Measurements from ENCODE around the gene MRPL49. TPM values are rescaled to one million over a fixed set of nuclear protein-coding genes. Genes with fewer than 3 reads are reported as not detected.

Gene MRPL49
- total RNA-seq, 1 experiment from 2014 or later = 111 TPM

DNA sequence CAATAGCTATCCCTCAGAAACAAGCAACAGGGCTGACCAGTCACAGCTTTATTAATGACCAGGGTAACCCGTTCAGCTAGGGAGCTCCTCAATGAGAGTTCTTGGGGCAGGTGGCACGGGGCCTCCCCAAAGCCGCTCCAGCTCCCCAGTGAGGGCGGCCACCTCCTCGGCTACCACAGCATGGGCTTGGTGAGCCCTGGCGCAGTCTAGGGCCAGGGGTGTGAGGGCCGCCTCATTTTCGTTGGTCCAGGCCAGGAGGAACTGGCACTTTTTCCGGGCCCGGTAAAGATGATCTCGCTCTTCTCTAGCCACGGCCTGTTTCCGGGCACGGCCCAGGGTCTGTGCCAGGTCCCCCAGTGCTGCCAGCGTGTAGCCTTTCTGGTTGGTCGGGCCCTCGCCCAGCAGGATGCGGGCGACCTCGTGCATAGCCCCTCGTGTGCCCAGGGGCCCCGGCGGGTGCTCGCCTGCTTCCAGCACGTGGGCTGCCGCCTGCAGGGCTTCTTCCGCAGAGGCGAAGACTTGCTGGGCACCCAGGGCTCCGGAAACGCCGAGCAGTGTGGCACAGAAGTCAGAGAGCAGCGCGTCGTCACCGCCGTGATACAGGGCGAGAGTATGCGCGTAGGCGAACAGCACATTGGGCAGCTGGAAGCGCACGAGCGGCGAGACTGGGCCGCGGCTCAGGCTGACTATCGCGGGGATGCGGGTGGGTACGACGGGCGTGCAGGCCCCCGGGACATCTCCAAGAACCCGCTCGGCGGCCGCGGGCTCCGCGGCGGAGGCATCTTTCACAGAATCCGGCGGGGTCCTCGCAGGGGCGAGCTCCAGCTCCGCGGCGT is 5.5 kb upstream of the MRPL49 start:
- H3K4me1 ChIP-seq (ENCODE audit: control insufficient read depth, insufficient read depth, low read length) = peaks cover 33% of the 10 kb centered on the region
- POLR2A ChIA-PET = interaction anchor here (0.6 kb wide), 1 partner anchor 735 kb away, joined by 4 read pairs; no protein-coding TSS in a partner anchor
- peak; percentile 6 for ATAC-seq
- peaks cover 15% of the 10 kb centered on the region for H3K36me3 ChIP-seq (ENCODE audit: control insufficient read depth, insufficient read depth, low read length)
- peak overlapping the region; percentile 89 for H3K27ac ChIP-seq (ENCODE audit: low read length)
- no peak for DNase-seq (ENCODE audit: low read depth, low spot score)
- H3K4me3 ChIP-seq (ENCODE audit: low read depth in 2 of 2, low read length in 2 of 2) = peak overlapping the region; percentile 70 to 78
- no peaks in the 10 kb centered on the region for H3K27me3 ChIP-seq (ENCODE audit: control insufficient read depth, insufficient read depth, low read length)
- H3K9me3 ChIP-seq (ENCODE audit: control insufficient read depth, insufficient read depth, low read depth, low read length) = no peaks in the 10 kb centered on the region
- BruUV-seq (replicated peaks) = no TSS peak
- CTCF ChIA-PET = no interaction called here
- in situ Hi-C loops (cut with HindIII; ENCODE audit: low pct_unique_long_range_greater_than_20kb, low sequenced_read_pairs) (no loop called here), intact Hi-C loops (cut with micrococcal nuclease; ENCODE audit: unreplicated experiment) (loop anchor here (10.0 kb wide), 1 partner anchor 272 kb away; the partner anchor contains the start of gene CDC42BPG)
- TF ChIP-seq SIN3A (IDR thresholded peaks at IDR 0.05; ENCODE audit: borderline replicate concordance, insufficient read depth, low read depth, low read length) (no peak), POLR2AphosphoS5 (IDR thresholded peaks at IDR 0.05; ENCODE audit: low read depth, low read length) (no peak; the same call in 1 of the 2 replicates), TCF7L2 (IDR thresholded peaks at IDR 0.05; ENCODE audit: low read depth, low read length) (no peak)
- TF ChIP-seq, protein P1, sequence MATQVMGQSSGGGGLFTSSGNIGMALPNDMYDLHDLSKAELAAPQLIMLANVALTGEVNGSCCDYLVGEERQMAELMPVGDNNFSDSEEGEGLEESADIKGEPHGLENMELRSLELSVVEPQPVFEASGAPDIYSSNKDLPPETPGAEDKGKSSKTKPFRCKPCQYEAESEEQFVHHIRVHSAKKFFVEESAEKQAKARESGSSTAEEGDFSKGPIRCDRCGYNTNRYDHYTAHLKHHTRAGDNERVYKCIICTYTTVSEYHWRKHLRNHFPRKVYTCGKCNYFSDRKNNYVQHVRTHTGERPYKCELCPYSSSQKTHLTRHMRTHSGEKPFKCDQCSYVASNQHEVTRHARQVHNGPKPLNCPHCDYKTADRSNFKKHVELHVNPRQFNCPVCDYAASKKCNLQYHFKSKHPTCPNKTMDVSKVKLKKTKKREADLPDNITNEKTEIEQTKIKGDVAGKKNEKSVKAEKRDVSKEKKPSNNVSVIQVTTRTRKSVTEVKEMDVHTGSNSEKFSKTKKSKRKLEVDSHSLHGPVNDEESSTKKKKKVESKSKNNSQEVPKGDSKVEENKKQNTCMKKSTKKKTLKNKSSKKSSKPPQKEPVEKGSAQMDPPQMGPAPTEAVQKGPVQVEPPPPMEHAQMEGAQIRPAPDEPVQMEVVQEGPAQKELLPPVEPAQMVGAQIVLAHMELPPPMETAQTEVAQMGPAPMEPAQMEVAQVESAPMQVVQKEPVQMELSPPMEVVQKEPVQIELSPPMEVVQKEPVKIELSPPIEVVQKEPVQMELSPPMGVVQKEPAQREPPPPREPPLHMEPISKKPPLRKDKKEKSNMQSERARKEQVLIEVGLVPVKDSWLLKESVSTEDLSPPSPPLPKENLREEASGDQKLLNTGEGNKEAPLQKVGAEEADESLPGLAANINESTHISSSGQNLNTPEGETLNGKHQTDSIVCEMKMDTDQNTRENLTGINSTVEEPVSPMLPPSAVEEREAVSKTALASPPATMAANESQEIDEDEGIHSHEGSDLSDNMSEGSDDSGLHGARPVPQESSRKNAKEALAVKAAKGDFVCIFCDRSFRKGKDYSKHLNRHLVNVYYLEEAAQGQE (IDR thresholded peaks at IDR 0.05; ENCODE audit: insufficient read depth in 1 of 2, low read depth in 2 of 2, low read length in 1 of 2) = no peak
- TF ChIP-seq, protein P2, sequence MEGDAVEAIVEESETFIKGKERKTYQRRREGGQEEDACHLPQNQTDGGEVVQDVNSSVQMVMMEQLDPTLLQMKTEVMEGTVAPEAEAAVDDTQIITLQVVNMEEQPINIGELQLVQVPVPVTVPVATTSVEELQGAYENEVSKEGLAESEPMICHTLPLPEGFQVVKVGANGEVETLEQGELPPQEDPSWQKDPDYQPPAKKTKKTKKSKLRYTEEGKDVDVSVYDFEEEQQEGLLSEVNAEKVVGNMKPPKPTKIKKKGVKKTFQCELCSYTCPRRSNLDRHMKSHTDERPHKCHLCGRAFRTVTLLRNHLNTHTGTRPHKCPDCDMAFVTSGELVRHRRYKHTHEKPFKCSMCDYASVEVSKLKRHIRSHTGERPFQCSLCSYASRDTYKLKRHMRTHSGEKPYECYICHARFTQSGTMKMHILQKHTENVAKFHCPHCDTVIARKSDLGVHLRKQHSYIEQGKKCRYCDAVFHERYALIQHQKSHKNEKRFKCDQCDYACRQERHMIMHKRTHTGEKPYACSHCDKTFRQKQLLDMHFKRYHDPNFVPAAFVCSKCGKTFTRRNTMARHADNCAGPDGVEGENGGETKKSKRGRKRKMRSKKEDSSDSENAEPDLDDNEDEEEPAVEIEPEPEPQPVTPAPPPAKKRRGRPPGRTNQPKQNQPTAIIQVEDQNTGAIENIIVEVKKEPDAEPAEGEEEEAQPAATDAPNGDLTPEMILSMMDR (IDR thresholded peaks at IDR 0.05) = no peak

DNA sequence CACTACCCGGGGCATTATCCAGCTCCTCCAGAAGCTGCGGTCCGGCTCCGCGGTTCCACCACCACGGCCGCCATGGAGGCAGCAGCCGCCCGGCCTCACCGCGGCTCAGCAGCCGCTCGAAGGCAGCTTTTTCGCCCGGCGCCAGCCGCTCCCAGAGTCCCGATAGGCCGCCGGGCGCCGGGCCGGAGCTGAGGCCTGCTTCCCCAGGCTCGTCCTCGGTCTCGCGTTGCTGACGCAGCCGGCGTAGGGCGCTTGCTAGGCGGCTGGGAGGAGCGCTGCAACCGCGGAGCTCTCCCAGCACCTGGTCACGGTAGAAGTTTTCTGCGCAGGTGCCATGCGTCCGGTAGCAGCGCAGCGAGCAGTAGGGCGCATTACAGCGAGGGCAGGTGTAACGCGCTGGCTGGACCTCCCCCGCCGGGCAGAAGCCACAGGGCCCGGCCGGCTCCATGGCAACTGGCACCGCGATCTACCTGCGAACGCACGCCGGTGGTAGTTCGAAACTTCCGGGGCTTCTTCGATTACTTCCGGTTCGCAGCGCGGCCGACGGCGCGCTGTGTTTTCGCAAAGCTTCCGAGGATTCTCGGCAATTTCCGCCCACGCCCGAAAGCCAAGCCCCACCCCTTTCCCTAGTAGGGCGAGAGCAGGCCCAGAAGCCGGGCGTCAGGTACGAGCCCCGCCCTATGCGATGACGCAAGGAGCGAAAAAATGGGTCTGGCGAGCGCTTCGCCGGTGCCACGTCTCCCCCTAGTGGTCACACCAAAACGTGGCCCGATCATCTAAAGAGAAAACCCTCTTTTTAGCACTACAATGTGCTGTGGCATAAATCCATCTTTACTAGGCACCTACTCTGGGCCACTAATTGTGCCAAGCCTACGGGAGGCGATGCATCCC is 4.7 kb upstream of the MRPL49 start, which contains the start of gene ZNHIT2:
Gene ZNHIT2, minus strand, starts transcription at position 496 of the 891 bp plus-strand sequence. Its CDS starts 48 bp downstream, at position 448.
- intact Hi-C loops (cut with micrococcal nuclease; ENCODE audit: unreplicated experiment) = loop anchor here (10.0 kb wide), 1 partner anchor 273 kb away; the partner anchor contains the start of gene CDC42BPG
- CTCF ChIA-PET = interaction anchor here (1.0 kb wide), 1 partner anchor 268 kb away, joined by 4 read pairs; no protein-coding TSS in a partner anchor
- ATAC-seq (peak; percentile 77), DNase-seq (ENCODE audit: low read depth, low spot score) (peak; percentile 99)
- Histone ChIP-seq H3K4me1 (ENCODE audit: control insufficient read depth, insufficient read depth, low read length) (peaks cover 33% of the 10 kb centered on the region), H3K4me3 (ENCODE audit: low read depth in 2 of 2, low read length in 2 of 2) (peak within 1 kb of the TSS; percentile 70 to 78), H3K9me3 (ENCODE audit: control insufficient read depth, insufficient read depth, low read depth, low read length) (no peaks in the 10 kb centered on the region), H3K27me3 (ENCODE audit: control insufficient read depth, insufficient read depth, low read length) (no peaks in the 10 kb centered on the region), H3K27ac (ENCODE audit: low read length) (peak within 1 kb of the TSS; percentile 89), H3K36me3 (ENCODE audit: control insufficient read depth, insufficient read depth, low read length) (peaks cover 15% of the 10 kb centered on the region)
- POLR2A ChIA-PET = no interaction called here
- in situ Hi-C loops (cut with HindIII; ENCODE audit: low pct_unique_long_range_greater_than_20kb, low sequenced_read_pairs) = no loop called here
- TF ChIP-seq, protein P1 (IDR thresholded peaks at IDR 0.05; ENCODE audit: insufficient read depth in 1 of 2, low read depth in 2 of 2, low read length in 1 of 2) = peak in 1 of 2 experiments; percentile 48; a peak in 1 of 4 replicates
- TF ChIP-seq SIN3A (IDR thresholded peaks at IDR 0.05; ENCODE audit: borderline replicate concordance, insufficient read depth, low read depth, low read length) (peak; percentile 77; the same call in 1 of the 2 replicates), TCF7L2 (IDR thresholded peaks at IDR 0.05; ENCODE audit: low read depth, low read length) (0 out of 2 replicates have a peak, but pooled peaks have one; percentile 27), POLR2AphosphoS5 (IDR thresholded peaks at IDR 0.05; ENCODE audit: low read depth, low read length) (peak; percentile 98)
- TF ChIP-seq, protein P2 (IDR thresholded peaks at IDR 0.05) = peak; percentile 99
- no TSS peak for BruUV-seq (replicated peaks)

Data from Panc1 (cell line).